WERI-Rb-1 (cell line): ENCODE results near the gene TYW1.
"Not testable (repeated sequence)": the region's sequence is repeated elsewhere in the genome, so short reads cannot be mapped to it uniquely, and the experiment has no call there.

Source experiments
- DNase-seq: peaks from one replicate; pipeline ENCODE4 v3.0.0-alpha.2; 2020
- H3K27ac ChIP-seq: fragments of 250-450 bp; sonication (Bioruptor Pico); 2 replicates; pipeline ENCODE4 v1.5.1; 2020; ENCODE audit warnings: mild to moderate bottlenecking, moderate library complexity
- H3K27me3 ChIP-seq: fragments of 250-450 bp; sonication (Bioruptor Pico); 2 replicates; pipeline ENCODE4 v1.5.1; 2021; ENCODE audit warnings: mild to moderate bottlenecking, low read depth, moderate library complexity; ENCODE audit not compliant: insufficient read depth, severe bottlenecking
- H3K36me3 ChIP-seq: fragments of 250-450 bp; sonication (Bioruptor Pico); 2 replicates; pipeline ENCODE4 v1.5.1; 2020; ENCODE audit warnings: mild to moderate bottlenecking, moderate library complexity
- H3K4me3 ChIP-seq: 2 replicates; pipeline ENCODE4 v1.5.1; 2011; ENCODE audit warnings: low read depth, mild to moderate bottlenecking, control low read depth, low read length
- H3K9me3 ChIP-seq: fragments of 250-450 bp; sonication (Bioruptor Pico); 2 replicates; pipeline ENCODE4 v1.5.1; 2021; ENCODE audit warnings: mild to moderate bottlenecking, moderate library complexity; ENCODE audit not compliant: severe bottlenecking
- TF ChIP-seq, protein P1 (sequence below): IDR thresholded peaks from 2 replicates; pipeline ENCODE4 v1.5.1; 2011; ENCODE audit warnings: low read depth, mild to moderate bottlenecking, control low read depth, inconsistent platforms, low read length

Gene TYW1

DNA sequence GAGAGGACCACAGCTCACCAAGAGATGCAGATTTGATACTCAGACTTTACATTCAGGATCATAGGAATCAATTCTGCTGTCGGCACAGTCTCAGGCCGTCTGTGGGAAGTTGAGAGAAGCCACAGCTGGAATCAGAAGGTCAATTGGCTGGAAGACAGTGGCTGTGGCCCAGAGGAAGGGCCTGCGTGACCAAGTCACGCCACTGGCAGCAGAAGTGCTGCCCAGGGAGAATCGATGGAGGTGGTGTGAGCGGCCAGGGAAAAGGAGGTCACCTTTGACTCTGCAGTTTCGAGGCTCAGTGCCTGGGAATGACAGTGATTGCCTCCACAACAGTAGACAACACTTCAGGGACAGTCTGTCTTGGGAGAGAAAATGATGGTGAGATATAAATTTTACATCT lies 239.6 kb downstream of the TYW1 start:
- not testable (repeated sequence) for H3K27ac ChIP-seq, H3K9me3 ChIP-seq, DNase-seq, H3K36me3 ChIP-seq, H3K4me3 ChIP-seq, H3K27me3 ChIP-seq

DNA sequence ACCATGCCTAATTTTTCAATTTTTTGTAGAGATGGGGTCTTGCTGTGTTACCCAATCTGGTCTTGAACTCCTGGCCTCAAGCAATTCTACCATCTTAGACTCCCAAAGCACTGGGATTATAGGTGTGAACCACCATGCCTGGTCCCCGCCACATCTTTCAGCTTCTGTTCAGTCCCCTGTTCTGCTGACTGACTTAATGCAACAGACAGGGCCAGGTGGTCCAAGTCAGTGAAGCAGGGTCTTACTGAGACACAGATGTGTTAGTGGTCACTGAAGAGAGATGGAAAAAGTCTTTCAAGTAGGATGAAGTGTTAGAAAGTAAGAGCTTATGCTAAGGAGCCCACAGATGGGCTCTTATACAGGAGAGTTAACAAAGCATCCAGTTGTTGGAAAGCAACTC lies 246.2 kb downstream of the TYW1 start:
- not testable (repeated sequence) for H3K9me3 ChIP-seq, DNase-seq, H3K27ac ChIP-seq, H3K36me3 ChIP-seq, H3K4me3 ChIP-seq, H3K27me3 ChIP-seq

DNA sequence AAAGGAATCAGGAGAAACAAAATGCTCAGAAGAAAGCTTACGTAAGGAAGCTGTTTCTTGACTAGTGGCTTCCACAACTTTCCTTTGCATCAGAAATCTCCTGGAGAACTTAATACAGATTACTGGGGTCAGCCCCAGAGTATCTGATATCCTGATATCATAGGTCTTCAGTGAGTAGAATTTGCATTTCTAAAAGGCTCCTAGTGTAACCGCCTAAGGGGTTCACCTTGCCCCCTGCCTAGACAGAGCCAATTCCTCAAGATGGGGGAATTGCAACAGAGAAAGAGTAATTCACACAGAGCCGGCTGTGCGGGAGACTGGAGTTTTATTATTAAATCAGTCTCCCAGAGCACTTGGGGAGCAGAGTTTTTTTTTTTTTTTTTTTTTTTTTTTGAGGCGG lies 251.7 kb downstream of the TYW1 start:
- H3K36me3 ChIP-seq, H3K4me3 ChIP-seq, H3K27me3 ChIP-seq, DNase-seq, H3K27ac ChIP-seq, H3K9me3 ChIP-seq: not testable (repeated sequence)

DNA sequence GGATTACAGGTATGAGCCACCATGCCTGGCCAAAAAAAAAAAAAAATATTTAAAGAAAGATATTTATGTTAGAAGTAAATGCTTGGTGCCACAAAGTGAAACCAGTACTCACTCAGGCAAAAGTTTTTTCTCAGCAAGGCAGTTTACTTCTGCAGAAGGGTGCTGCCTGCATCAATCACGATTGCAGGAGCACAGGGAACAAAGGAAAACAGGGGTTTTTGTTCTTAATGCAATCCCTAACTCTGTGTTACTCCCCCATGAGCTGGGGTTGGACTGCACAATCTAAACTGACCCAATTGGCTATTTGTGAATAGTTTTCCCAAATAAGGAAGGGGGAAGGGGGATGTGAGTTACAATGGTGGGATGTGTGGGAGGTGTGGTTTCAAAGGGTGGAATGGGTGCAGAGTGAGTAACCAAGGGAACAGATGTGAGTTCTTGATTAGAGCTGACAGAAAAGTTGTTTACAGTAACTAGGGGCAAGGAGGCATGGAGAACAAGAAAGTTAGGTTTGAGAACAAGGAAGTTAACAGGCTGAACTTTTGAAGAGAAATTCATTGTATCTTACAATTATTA lies 255.4 kb downstream of the TYW1 start:
- peaks cover 7% of the 10 kb centered on the region for H3K9me3 ChIP-seq
- no peaks in the 10 kb centered on the region for H3K27me3 ChIP-seq
- H3K27ac ChIP-seq, result no peak overlapping the region
- TF ChIP-seq, protein P1, sequence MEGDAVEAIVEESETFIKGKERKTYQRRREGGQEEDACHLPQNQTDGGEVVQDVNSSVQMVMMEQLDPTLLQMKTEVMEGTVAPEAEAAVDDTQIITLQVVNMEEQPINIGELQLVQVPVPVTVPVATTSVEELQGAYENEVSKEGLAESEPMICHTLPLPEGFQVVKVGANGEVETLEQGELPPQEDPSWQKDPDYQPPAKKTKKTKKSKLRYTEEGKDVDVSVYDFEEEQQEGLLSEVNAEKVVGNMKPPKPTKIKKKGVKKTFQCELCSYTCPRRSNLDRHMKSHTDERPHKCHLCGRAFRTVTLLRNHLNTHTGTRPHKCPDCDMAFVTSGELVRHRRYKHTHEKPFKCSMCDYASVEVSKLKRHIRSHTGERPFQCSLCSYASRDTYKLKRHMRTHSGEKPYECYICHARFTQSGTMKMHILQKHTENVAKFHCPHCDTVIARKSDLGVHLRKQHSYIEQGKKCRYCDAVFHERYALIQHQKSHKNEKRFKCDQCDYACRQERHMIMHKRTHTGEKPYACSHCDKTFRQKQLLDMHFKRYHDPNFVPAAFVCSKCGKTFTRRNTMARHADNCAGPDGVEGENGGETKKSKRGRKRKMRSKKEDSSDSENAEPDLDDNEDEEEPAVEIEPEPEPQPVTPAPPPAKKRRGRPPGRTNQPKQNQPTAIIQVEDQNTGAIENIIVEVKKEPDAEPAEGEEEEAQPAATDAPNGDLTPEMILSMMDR, result no peak
- DNase-seq, result no peak
- no peaks in the 10 kb centered on the region for H3K36me3 ChIP-seq
- no peak overlapping the region for H3K4me3 ChIP-seq

GRCh38 chr7:67255076-67255475 lies 258.4 kb downstream of the TYW1 start:
- not testable (repeated sequence) for H3K27ac ChIP-seq, H3K27me3 ChIP-seq, H3K36me3 ChIP-seq, H3K4me3 ChIP-seq, DNase-seq, H3K9me3 ChIP-seq

GRCh38 chr7:67257779-67258178 lies 261.1 kb downstream of the TYW1 start:
- not testable (repeated sequence) for H3K9me3 ChIP-seq, H3K36me3 ChIP-seq, H3K27ac ChIP-seq, H3K4me3 ChIP-seq, H3K27me3 ChIP-seq, DNase-seq

GRCh38 chr7:67259363-67259762 lies 262.7 kb downstream of the TYW1 start:
- DNase-seq, H3K27ac ChIP-seq, H3K4me3 ChIP-seq, H3K27me3 ChIP-seq, H3K36me3 ChIP-seq, H3K9me3 ChIP-seq: not testable (repeated sequence)

DNA sequence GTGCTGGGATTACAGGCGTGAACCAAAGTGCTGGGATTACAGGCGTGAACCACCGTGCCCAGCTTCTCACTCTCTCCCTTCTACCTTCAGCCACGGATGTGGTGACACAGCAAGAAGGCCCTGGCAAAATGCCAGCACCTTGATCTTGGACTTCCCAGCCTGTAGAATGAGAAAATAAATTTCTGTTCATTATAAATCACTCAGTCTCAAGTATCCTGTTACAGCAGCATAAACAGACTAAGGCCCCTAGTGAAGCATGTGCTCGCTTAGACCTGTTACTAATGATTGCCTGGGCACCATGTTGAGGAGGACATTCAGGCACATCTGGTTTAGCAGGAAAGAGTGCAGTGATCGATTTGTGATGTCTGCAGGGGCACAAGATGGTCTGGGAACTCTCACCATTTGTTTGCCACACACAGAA lies 263.5 kb downstream of the TYW1 start:
- H3K4me3 ChIP-seq, H3K27ac ChIP-seq, H3K9me3 ChIP-seq, H3K36me3 ChIP-seq, H3K27me3 ChIP-seq, DNase-seq: not testable (repeated sequence)

DNA sequence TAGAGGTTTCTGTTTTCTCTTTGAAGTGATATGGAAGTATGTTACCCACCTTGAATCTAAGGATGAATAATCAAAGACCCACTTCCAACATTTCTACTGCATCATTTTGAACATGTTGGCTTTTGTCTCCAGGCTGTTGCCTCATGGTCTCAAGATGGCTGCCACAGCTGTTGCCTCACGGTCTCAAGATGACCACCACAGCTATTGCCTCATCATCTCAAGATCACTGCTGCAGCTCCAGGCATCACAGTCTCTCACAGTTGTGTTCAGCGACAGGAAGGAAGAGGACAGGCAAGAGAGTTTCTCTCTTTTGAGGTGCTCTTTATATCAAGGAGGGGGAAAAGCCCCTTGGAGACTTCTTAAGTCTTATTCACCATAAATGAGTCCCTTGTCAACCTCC lies 267.4 kb downstream of the TYW1 start:
- H3K27me3 ChIP-seq, H3K27ac ChIP-seq, H3K36me3 ChIP-seq, DNase-seq, H3K9me3 ChIP-seq, H3K4me3 ChIP-seq: not testable (repeated sequence)

DNA sequence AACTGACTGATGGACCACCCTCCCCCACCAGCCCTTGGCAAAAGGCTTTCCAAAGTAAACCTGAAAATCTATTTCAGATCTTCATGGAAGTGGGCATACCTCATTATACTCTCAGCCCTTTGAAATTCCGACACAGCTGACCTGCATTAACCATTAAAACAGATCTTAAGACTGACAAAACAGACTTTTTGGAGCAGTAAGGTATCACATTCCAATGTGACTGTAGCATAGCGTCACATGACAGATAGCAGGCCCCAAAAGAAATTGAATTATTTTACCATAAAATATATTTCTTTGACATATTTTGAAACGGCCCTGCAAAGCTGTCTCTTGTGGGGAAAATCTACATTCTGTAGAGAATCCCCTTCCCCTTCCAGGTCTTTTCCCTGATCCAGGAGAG lies 269.4 kb downstream of the TYW1 start:
- not testable (repeated sequence) for H3K4me3 ChIP-seq, H3K27me3 ChIP-seq, DNase-seq, H3K36me3 ChIP-seq, H3K27ac ChIP-seq, H3K9me3 ChIP-seq

GRCh38 chr7:67267914-67268313 lies 271.3 kb downstream of the TYW1 start:
- no peaks in the 10 kb centered on the region for H3K9me3 ChIP-seq
- H3K36me3 ChIP-seq, result no peaks in the 10 kb centered on the region
- no peak overlapping the region for H3K27ac ChIP-seq
- TF ChIP-seq, protein P1, result no peak
- H3K27me3 ChIP-seq, result no peaks in the 10 kb centered on the region
- H3K4me3 ChIP-seq, result no peak overlapping the region
- DNase-seq, result no peak

- not testable (repeated sequence) for H3K9me3 ChIP-seq, H3K36me3 ChIP-seq, DNase-seq, H3K27ac ChIP-seq, H3K27me3 ChIP-seq, H3K4me3 ChIP-seq
These were observed 273.3 kb downstream of the TYW1 start for GRCh38 chr7:67269916-67270315.
